Panc1 (cell line): ENCODE data around the gene RXYLT1. TPM values are rescaled to one million over a fixed set of nuclear protein-coding genes. Genes with fewer than 3 reads are reported as not detected.

ENCODE experiments used
- ATAC-seq: fragments of 200-7000 bp; cut with Tn5 transposase; 2 replicates; pipeline ENCODE4 v1.9.1; 2020; ENCODE audit warnings: mild to moderate bottlenecking, moderate library complexity
- BruUV-seq: library from RNA; stranded (reverse); fragments of 400-500 nt; replicated peaks from 2 replicates; lab custom pipeline; 2021; lab: Mats Ljungman, UMichigan
- CTCF ChIA-PET: fragments of 300-600 bp; sonication (Branson Sonifier 250); formaldehyde crosslinking; loops from one replicate; lab custom pipeline; 2022; ENCODE audit warnings: antibody characterized with exemption; lab: Charles Lee
- POLR2A ChIA-PET: fragments of 300-600 bp; sonication (Branson Sonifier 250); formaldehyde crosslinking; loops from one replicate; lab custom pipeline; 2022; ENCODE audit warnings: antibody characterized with exemption; lab: Charles Lee
- DNase-seq: peaks from one replicate; pipeline ENCODE4 v3.0.0-alpha.2; 2010; ENCODE audit warnings: low read depth, low spot score
- H3K27ac ChIP-seq: 2 replicates; pipeline ENCODE4 v1.5.1; 2011; ENCODE audit warnings: mild to moderate bottlenecking, low read length, inconsistent platforms
- H3K27me3 ChIP-seq: fragments of 200-500 bp; sonication (Bioruptor generic); 2 replicates; pipeline ENCODE4 v1.6.0; 2014; ENCODE audit warnings: low read length, inconsistent platforms; ENCODE audit not compliant: control insufficient read depth, insufficient read depth
- H3K36me3 ChIP-seq: fragments of 200-500 bp; sonication (Bioruptor generic); 2 replicates; pipeline ENCODE4 v1.5.1; 2014; ENCODE audit warnings: inconsistent platforms, mild to moderate bottlenecking, low read length, moderate library complexity; ENCODE audit not compliant: control insufficient read depth, insufficient read depth
- H3K4me1 ChIP-seq: 2 replicates; pipeline ENCODE4 v1.5.1; 2011; ENCODE audit warnings: inconsistent platforms, mild to moderate bottlenecking, low read length, moderate library complexity; ENCODE audit not compliant: control insufficient read depth, insufficient read depth
- H3K4me3 ChIP-seq, 2 experiments: 2 replicates each; pipeline ENCODE4 v1.5.1; 2011 to 2012; ENCODE audit warnings: low read depth in 2 of 2, low read length in 2 of 2, mild to moderate bottlenecking in 2 of 2, inconsistent platforms in 1 of 2, moderate library complexity in 1 of 2
- H3K9me3 ChIP-seq: fragments of 200-500 bp; sonication (Bioruptor generic); 2 replicates; pipeline ENCODE4 v1.5.1; 2014; ENCODE audit warnings: low read depth, mild to moderate bottlenecking, inconsistent platforms, low read length, moderate library complexity; ENCODE audit not compliant: control insufficient read depth, insufficient read depth
- POLR2AphosphoS5 ChIP-seq: IDR thresholded peaks from 2 replicates; pipeline ENCODE4 v1.6.1; 2012; ENCODE audit warnings: mild to moderate bottlenecking, low read depth, low read length, moderate library complexity
- SIN3A ChIP-seq: IDR thresholded peaks from 2 replicates; pipeline ENCODE4 v1.6.1; 2012; ENCODE audit warnings: low read depth, mild to moderate bottlenecking, low read length, moderate library complexity, borderline replicate concordance; ENCODE audit not compliant: insufficient read depth
- TCF7L2 ChIP-seq: IDR thresholded peaks from 2 replicates; pipeline ENCODE4 v1.6.1; 2011; ENCODE audit warnings: mild to moderate bottlenecking, low read depth, low read length, inconsistent platforms
- in situ Hi-C: cut with HindIII; loops from 2 replicates; pipeline ENCODE4 v1.10.0; 2016; ENCODE audit warnings: low sequenced_read_pairs, low pct_unique_long_range_greater_than_20kb
- intact Hi-C: fragments of 100-400 bp; cut with micrococcal nuclease; formaldehyde crosslinking; loops from one replicate; pipeline ENCODE4 v1.10.0; 2022; ENCODE audit not compliant: unreplicated experiment
- total RNA-seq: library from RNA; stranded (reverse); gene quantifications from one replicate; pipeline ENCODE4 v1.2.1, GENCODE V29; 2021; ENCODE audit not compliant: unreplicated experiment
- TF ChIP-seq, protein P1 (sequence below): fragments of 450-650 bp; IDR thresholded peaks from 2 replicates; pipeline ENCODE4 v1.5.1; 2017; ENCODE audit warnings: mild to moderate bottlenecking
- TF ChIP-seq, protein P2 (sequence below), 2 experiments: IDR thresholded peaks; 2 replicates each; pipeline ENCODE4 v1.6.1; 2011 to 2012; ENCODE audit warnings: low read depth in 2 of 2, control low read depth in 1 of 2, low read length in 1 of 2, mild to moderate bottlenecking in 1 of 2, moderate library complexity in 1 of 2; ENCODE audit not compliant: insufficient read depth in 1 of 2

The RXYLT1 gene
- total RNA-seq, 1 experiment from 2014 or later = 20.3 TPM

DNA sequence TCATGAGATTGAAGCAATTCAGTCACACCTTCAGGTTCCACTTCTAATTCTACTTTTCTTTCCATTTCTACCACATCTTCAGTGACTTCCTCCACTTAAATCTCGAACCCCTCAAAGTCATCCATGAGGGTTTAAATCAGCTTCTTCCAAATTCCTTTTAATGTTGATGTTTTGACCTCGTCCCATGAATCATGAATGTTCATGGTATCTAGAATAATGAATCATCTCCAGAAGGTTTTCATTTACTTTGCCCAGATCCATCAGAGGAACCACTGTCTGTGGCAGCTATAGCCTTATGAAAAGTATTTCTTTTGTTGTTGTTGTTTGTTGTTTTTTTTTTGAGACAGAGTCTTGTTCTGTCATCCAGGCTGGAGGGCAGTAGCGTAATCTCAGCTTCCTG lies 7.6 kb downstream of the RXYLT1 start:
- Histone ChIP-seq H3K4me3 (no peak overlapping the region), H3K4me1 (no peaks in the 10 kb centered on the region; the same call in 1 of the 2 replicates), H3K9me3 (no peaks in the 10 kb centered on the region), H3K27ac (no peak overlapping the region), H3K27me3 (no peaks in the 10 kb centered on the region), H3K36me3 (peaks cover 6% of the 10 kb centered on the region; the same call in 1 of the 2 replicates)
- CTCF ChIA-PET = no interaction called here
- intact Hi-C loops = no loop called here
- no peak for DNase-seq
- no peak for ATAC-seq
- POLR2A ChIA-PET = interaction anchor here (0.7 kb wide), 1 partner anchor 450 kb away, joined by 4 read pairs; no protein-coding TSS in a partner anchor
- TF ChIP-seq, protein P1, sequence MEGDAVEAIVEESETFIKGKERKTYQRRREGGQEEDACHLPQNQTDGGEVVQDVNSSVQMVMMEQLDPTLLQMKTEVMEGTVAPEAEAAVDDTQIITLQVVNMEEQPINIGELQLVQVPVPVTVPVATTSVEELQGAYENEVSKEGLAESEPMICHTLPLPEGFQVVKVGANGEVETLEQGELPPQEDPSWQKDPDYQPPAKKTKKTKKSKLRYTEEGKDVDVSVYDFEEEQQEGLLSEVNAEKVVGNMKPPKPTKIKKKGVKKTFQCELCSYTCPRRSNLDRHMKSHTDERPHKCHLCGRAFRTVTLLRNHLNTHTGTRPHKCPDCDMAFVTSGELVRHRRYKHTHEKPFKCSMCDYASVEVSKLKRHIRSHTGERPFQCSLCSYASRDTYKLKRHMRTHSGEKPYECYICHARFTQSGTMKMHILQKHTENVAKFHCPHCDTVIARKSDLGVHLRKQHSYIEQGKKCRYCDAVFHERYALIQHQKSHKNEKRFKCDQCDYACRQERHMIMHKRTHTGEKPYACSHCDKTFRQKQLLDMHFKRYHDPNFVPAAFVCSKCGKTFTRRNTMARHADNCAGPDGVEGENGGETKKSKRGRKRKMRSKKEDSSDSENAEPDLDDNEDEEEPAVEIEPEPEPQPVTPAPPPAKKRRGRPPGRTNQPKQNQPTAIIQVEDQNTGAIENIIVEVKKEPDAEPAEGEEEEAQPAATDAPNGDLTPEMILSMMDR = no peak
- BruUV-seq = no TSS peak
- in situ Hi-C loops = no loop called here

DNA sequence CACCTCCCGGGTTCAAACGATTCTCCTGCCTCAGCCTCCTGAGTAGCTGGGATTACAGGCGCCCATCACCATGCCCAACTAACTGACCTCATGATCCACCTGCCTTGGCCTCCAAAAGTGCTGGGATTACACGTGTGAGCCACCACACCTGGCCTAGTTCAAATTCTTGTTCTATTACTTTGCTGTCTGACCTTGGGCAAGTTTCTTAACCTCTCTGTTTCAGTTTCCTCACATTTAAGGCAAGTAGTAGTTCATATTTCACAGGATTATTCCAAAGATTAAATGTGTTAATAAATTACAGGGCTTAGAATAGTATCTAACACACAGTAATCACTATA lies 10.9 kb downstream of the RXYLT1 start:
- no peak overlapping the region for H3K4me3 ChIP-seq
- DNase-seq (no peak), ATAC-seq (no peak)
- no peaks in the 10 kb centered on the region for H3K9me3 ChIP-seq
- in situ Hi-C loops = no loop called here
- TF ChIP-seq, protein P1 = no peak
- no peak for TF ChIP-seq TCF7L2
- TF ChIP-seq SIN3A = no peak
- no peak for TF ChIP-seq POLR2AphosphoS5
- TF ChIP-seq, protein P2, sequence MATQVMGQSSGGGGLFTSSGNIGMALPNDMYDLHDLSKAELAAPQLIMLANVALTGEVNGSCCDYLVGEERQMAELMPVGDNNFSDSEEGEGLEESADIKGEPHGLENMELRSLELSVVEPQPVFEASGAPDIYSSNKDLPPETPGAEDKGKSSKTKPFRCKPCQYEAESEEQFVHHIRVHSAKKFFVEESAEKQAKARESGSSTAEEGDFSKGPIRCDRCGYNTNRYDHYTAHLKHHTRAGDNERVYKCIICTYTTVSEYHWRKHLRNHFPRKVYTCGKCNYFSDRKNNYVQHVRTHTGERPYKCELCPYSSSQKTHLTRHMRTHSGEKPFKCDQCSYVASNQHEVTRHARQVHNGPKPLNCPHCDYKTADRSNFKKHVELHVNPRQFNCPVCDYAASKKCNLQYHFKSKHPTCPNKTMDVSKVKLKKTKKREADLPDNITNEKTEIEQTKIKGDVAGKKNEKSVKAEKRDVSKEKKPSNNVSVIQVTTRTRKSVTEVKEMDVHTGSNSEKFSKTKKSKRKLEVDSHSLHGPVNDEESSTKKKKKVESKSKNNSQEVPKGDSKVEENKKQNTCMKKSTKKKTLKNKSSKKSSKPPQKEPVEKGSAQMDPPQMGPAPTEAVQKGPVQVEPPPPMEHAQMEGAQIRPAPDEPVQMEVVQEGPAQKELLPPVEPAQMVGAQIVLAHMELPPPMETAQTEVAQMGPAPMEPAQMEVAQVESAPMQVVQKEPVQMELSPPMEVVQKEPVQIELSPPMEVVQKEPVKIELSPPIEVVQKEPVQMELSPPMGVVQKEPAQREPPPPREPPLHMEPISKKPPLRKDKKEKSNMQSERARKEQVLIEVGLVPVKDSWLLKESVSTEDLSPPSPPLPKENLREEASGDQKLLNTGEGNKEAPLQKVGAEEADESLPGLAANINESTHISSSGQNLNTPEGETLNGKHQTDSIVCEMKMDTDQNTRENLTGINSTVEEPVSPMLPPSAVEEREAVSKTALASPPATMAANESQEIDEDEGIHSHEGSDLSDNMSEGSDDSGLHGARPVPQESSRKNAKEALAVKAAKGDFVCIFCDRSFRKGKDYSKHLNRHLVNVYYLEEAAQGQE (IDR thresholded peaks at IDR 0.05; ENCODE audit: insufficient read depth in 1 of 2, low read depth in 2 of 2, low read length in 1 of 2) = no peak
- H3K27me3 ChIP-seq = no peaks in the 10 kb centered on the region
- intact Hi-C loops = no loop called here
- POLR2A ChIA-PET = no interaction called here
- no TSS peak for BruUV-seq
- CTCF ChIA-PET = no interaction called here
- peaks cover 2% of the 10 kb centered on the region; the same call in 1 of the 2 replicates for H3K36me3 ChIP-seq
- no peak overlapping the region for H3K27ac ChIP-seq
- H3K4me1 ChIP-seq = no peaks in the 10 kb centered on the region; the same call in 1 of the 2 replicates

DNA sequence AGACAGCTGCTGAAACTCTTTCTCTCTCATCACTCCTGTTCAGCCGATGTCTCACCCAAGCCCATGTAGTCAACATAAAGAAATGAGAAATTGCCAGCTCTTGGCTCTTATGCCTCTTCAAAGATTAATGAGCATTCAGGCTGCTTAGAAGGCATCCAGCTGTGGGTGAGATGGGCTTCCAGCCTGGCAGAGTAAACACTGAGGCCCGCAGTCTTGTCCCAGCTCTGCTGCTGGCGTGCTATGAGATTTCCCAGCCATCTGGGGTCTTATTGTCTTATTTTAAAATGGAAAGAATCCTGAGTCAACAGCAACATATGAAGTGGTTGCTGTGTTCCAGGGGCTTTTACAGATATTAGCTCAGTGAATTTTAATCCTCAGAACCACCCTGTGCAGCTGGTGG lies 12.6 kb downstream of the RXYLT1 start:
- Histone ChIP-seq H3K36me3 (no peaks in the 10 kb centered on the region), H3K9me3 (no peaks in the 10 kb centered on the region), H3K4me3 (no peak overlapping the region), H3K27ac (no peak overlapping the region), H3K4me1 (no peaks in the 10 kb centered on the region), H3K27me3 (no peaks in the 10 kb centered on the region)
- in situ Hi-C loops = no loop called here
- ATAC-seq (no peak), DNase-seq (no peak)
- ChIA-PET CTCF (no interaction called here), POLR2A (no interaction called here)
- no peak for TF ChIP-seq TCF7L2
- TF ChIP-seq, protein P2 (IDR thresholded peaks at IDR 0.05; ENCODE audit: insufficient read depth in 1 of 2, low read depth in 2 of 2, low read length in 1 of 2) = no peak
- TF ChIP-seq POLR2AphosphoS5 = no peak
- TF ChIP-seq, protein P1 = no peak
- TF ChIP-seq SIN3A = no peak
- no TSS peak for BruUV-seq
- intact Hi-C loops = no loop called here
